HEK293 (cell line): Measurements from ENCODE around the gene CCT6B.

ENCODE experiments used
- CTCF ChIA-PET: fragments of 350-600 bp; formaldehyde crosslinking; extraction: SDS; loops from one replicate; lab custom pipeline; 2021; ENCODE audit warnings: antibody characterized with exemption; lab: Yijun Ruan, JAX
- POLR2A ChIA-PET: fragments of 300-600 bp; formaldehyde crosslinking; extraction: SDS; loops from one replicate; lab custom pipeline; 2020; ENCODE audit warnings: antibody characterized with exemption, inconsistent platforms; lab: Yijun Ruan, JAX
- H3K27ac ChIP-seq: fragments of 200-500 bp; sonication (Bioruptor generic); 2 replicates; pipeline ENCODE4 v1.5.1; 2014; ENCODE audit warnings: low read depth, low read length, control low read depth, inconsistent platforms; ENCODE audit errors: extremely low read depth
- H3K36me3 ChIP-seq, 2 experiments: fragments of 200-500 bp in 1 of 2; sonication (Bioruptor generic) in 1 of 2; 1 replicate in 1 of 2; 2 replicates in 1 of 2; pipeline ENCODE4 v1.5.1; 2014 to 2017; ENCODE audit warnings: inconsistent platforms in 2 of 2, low read length in 2 of 2; ENCODE audit not compliant: control insufficient read depth in 2 of 2, insufficient read depth in 1 of 2
- H3K4me1 ChIP-seq: fragments of 200-500 bp; sonication (Bioruptor generic); 2 replicates; pipeline ENCODE4 v1.5.1; 2014; ENCODE audit warnings: mild to moderate bottlenecking, low read length, inconsistent platforms; ENCODE audit not compliant: control insufficient read depth, insufficient read depth
- H3K4me3 ChIP-seq: 2 replicates; pipeline ENCODE4 v1.5.1; 2011; ENCODE audit warnings: low read depth, mild to moderate bottlenecking, control low read depth, low read length, moderate library complexity
- H3K9me3 ChIP-seq: fragments of 200-500 bp; sonication (Bioruptor generic); 2 replicates; pipeline ENCODE4 v1.5.1; 2014; ENCODE audit warnings: low read depth, low read length, inconsistent platforms; ENCODE audit not compliant: control insufficient read depth, insufficient read depth
- GLI2 ChIP-seq: fragments of 450-650 bp; formaldehyde crosslinking; IDR thresholded peaks from 2 replicates; pipeline ENCODE4; 2017; ENCODE audit warnings: missing biosample characterization, missing genetic modification characterization, low read depth, borderline replicate concordance
- GLI4 ChIP-seq: fragments of 450-650 bp; formaldehyde crosslinking; IDR thresholded peaks from 2 replicates; pipeline ENCODE4 v1.5.1; 2016; ENCODE audit warnings: missing biosample characterization, missing genetic modification characterization
- HOXC10 ChIP-seq: sonication (generic); formaldehyde crosslinking; IDR thresholded peaks from 2 replicates; pipeline ENCODE4 v1.8.1; 2023; ENCODE audit warnings: mild to moderate bottlenecking, missing genetic modification reagents
- HOXD13 ChIP-seq: sonication (generic); formaldehyde crosslinking; IDR thresholded peaks from 2 replicates; pipeline ENCODE4 v1.8.0; 2022; ENCODE audit warnings: missing genetic modification reagents, borderline replicate concordance
- KLF10 ChIP-seq: fragments of 450-650 bp; IDR thresholded peaks from 2 replicates; pipeline ENCODE4 v1.5.1; 2018; ENCODE audit warnings: missing biosample characterization, mild to moderate bottlenecking, missing genetic modification characterization
- MEIS1 ChIP-seq: sonication (generic); formaldehyde crosslinking; IDR thresholded peaks from 2 replicates; pipeline ENCODE4 v1.8.1; 2022; ENCODE audit warnings: missing genetic modification reagents, mild to moderate bottlenecking, borderline replicate concordance
- MYNN ChIP-seq: fragments of 450-650 bp; formaldehyde crosslinking; IDR thresholded peaks from 2 replicates; pipeline ENCODE4 v1.5.1; 2016; ENCODE audit warnings: missing biosample characterization, missing genetic modification characterization, borderline replicate concordance
- REST ChIP-seq: fragments of 450-650 bp; formaldehyde crosslinking; IDR thresholded peaks from 2 replicates; pipeline ENCODE4 v1.5.1; 2016; ENCODE audit warnings: missing biosample characterization, missing genetic modification characterization
- ZEB2 ChIP-seq: fragments of 450-650 bp; formaldehyde crosslinking; IDR thresholded peaks from 2 replicates; pipeline ENCODE4 v1.5.1; 2016; ENCODE audit warnings: missing biosample characterization, missing genetic modification characterization
- ZNF140 ChIP-seq: fragments of 450-650 bp; formaldehyde crosslinking; IDR thresholded peaks from 2 replicates; pipeline ENCODE4 v1.5.1; 2016; ENCODE audit warnings: missing biosample characterization, missing genetic modification characterization
- ZNF146 ChIP-seq: fragments of 450-650 bp; formaldehyde crosslinking; IDR thresholded peaks from 2 replicates; pipeline ENCODE4 v1.5.1; 2016; ENCODE audit warnings: missing biosample characterization, missing genetic modification characterization
- ZNF24 ChIP-seq: fragments of 450-650 bp; formaldehyde crosslinking; IDR thresholded peaks from 2 replicates; pipeline ENCODE4 v1.5.1; 2016; ENCODE audit warnings: missing biosample characterization, missing genetic modification characterization
- ZNF274 ChIP-seq, 2 experiments: fragments of 200-500 bp in 1 of 2; fragments of 450-650 bp in 1 of 2; sonication (Bioruptor generic) in 1 of 2; formaldehyde crosslinking in 1 of 2; IDR thresholded peaks; 2 replicates each; pipeline versions ENCODE4 v1.5.1 to v1.6.1; 2014 to 2016; ENCODE audit warnings: borderline replicate concordance in 1 of 2, inconsistent platforms in 1 of 2, low read length in 1 of 2, missing biosample characterization in 1 of 2, missing genetic modification characterization in 1 of 2
- ZNF280C ChIP-seq: fragments of 450-650 bp; formaldehyde crosslinking; IDR thresholded peaks from 2 replicates; pipeline ENCODE4 v1.5.1; 2016; ENCODE audit warnings: missing biosample characterization, missing genetic modification characterization
- ZNF292 ChIP-seq: fragments of 450-650 bp; formaldehyde crosslinking; IDR thresholded peaks from 2 replicates; pipeline ENCODE4 v1.5.1; 2016; ENCODE audit warnings: low read depth, missing biosample characterization, missing genetic modification characterization, borderline replicate concordance
- ZNF341 ChIP-seq: fragments of 450-650 bp; formaldehyde crosslinking; IDR thresholded peaks from 2 replicates; pipeline ENCODE4; 2016; ENCODE audit warnings: low read depth, missing biosample characterization, missing genetic modification characterization
- ZNF350 ChIP-seq: fragments of 450-650 bp; formaldehyde crosslinking; IDR thresholded peaks from 2 replicates; pipeline ENCODE4 v1.5.0; 2017; ENCODE audit warnings: missing biosample characterization, mild to moderate bottlenecking, missing genetic modification characterization
- ZNF416 ChIP-seq: fragments of 450-650 bp; formaldehyde crosslinking; IDR thresholded peaks from 2 replicates; pipeline ENCODE4 v1.5.1; 2016; ENCODE audit warnings: missing biosample characterization, missing genetic modification characterization
- ZNF548 ChIP-seq: fragments of 450-650 bp; formaldehyde crosslinking; IDR thresholded peaks from 2 replicates; pipeline ENCODE4 v1.5.1; 2016; ENCODE audit warnings: missing biosample characterization, missing genetic modification characterization
- ZNF664 ChIP-seq: fragments of 450-650 bp; formaldehyde crosslinking; IDR thresholded peaks from 2 replicates; pipeline ENCODE4 v1.5.1; 2016; ENCODE audit warnings: missing biosample characterization, missing genetic modification characterization
- ZNF692 ChIP-seq: fragments of 450-650 bp; formaldehyde crosslinking; IDR thresholded peaks from 2 replicates; pipeline ENCODE4 v1.5.1; 2016; ENCODE audit warnings: missing biosample characterization, missing genetic modification characterization
- ZNF776 ChIP-seq: fragments of 450-650 bp; formaldehyde crosslinking; IDR thresholded peaks from 2 replicates; pipeline ENCODE4 v1.5.0; 2017; ENCODE audit warnings: missing biosample characterization, missing genetic modification characterization, borderline replicate concordance
- ZSCAN5A ChIP-seq: fragments of 450-650 bp; formaldehyde crosslinking; IDR thresholded peaks from 2 replicates; pipeline ENCODE4 v1.5.1; 2016; ENCODE audit warnings: missing biosample characterization, missing genetic modification characterization

CCT6B gene

GRCh38 chr17:34996422-34997285 is 35.4 kb upstream of the CCT6B start:
- Histone ChIP-seq H3K4me1 (no peaks in the 10 kb centered on the region), H3K27ac (no peak overlapping the region), H3K36me3 (peaks cover 32 to 96% of the 10 kb centered on the region in 2 experiments), H3K4me3 (no peak overlapping the region), H3K9me3 (no peaks in the 10 kb centered on the region)
- TF ChIP-seq ZNF292 (tag by site-specific recombination) = no peak
- no peak for TF ChIP-seq ZNF280C (tag by site-specific recombination)
- TF ChIP-seq ZNF24 = no peak
- no peak for TF ChIP-seq ZEB2 (tag by site-specific recombination)
- no peak for TF ChIP-seq ZNF274 (IDR thresholded peaks at IDR 0.05; ENCODE audit: low read length)
- TF ChIP-seq ZNF274 (tag by site-specific recombination; IDR thresholded peaks at IDR 0.05; ENCODE audit: borderline replicate concordance) = no peak
- no peak for TF ChIP-seq ZNF350
- TF ChIP-seq ZNF692 (tag by site-specific recombination) = no peak
- no peak for TF ChIP-seq ZNF776
- no peak for TF ChIP-seq ZNF416 (tag by site-specific recombination)
- CTCF ChIA-PET = interaction anchor here (0.6 to 8.4 kb wide), 8 partner anchors 15 to 588 kb away, joined by 3 to 79 read pairs (median 3); partner anchors contain the start of genes FNDC8 and RAD51D
- POLR2A ChIA-PET = interaction anchor here (1.0 kb wide), 1 partner anchor 122 kb away, joined by 3 read pairs; no protein-coding TSS in a partner anchor

GRCh38 chr17:34993031-34993430 is 31.8 kb upstream of the CCT6B start:
- Histone ChIP-seq H3K4me1 (no peaks in the 10 kb centered on the region), H3K9me3 (no peaks in the 10 kb centered on the region), H3K36me3 (peaks cover 55 to 98% of the 10 kb centered on the region in 2 experiments), H3K27ac (no peak overlapping the region), H3K4me3 (no peak overlapping the region)
- CTCF ChIA-PET = interaction anchor here (1.5 to 8.4 kb wide), 2 partner anchors 29 to 128 kb away, joined by 3 to 79 read pairs; partner anchors contain the start of genes FNDC8 and RAD51D
- POLR2A ChIA-PET = no interaction called here
- no peak for TF ChIP-seq GLI2 (tag by site-specific recombination)
- TF ChIP-seq ZNF146 (tag by site-specific recombination) = no peak
- TF ChIP-seq HOXC10 (CRISPR knock-in tag) = no peak
- TF ChIP-seq ZNF140 (tag by site-specific recombination) = no peak
- no peak for TF ChIP-seq KLF10 (tag by site-specific recombination)
- TF ChIP-seq MYNN (tag by site-specific recombination) = no peak
- TF ChIP-seq ZSCAN5A = no peak
- TF ChIP-seq ZNF548 (tag by site-specific recombination) = no peak
- no peak for TF ChIP-seq MEIS1 (CRISPR knock-in tag)
- no peak for TF ChIP-seq HOXD13 (CRISPR knock-in tag)
- TF ChIP-seq GLI4 (tag by site-specific recombination) = no peak
- TF ChIP-seq ZNF664 (tag by site-specific recombination) = no peak
- TF ChIP-seq ZNF280C (tag by site-specific recombination) = no peak
- no peak for TF ChIP-seq ZNF341 (tag by site-specific recombination)
- TF ChIP-seq REST = no peak
